Lung (tissue), 12 donors: Measurements from ENCODE around the gene UMPS. TPM values are rescaled to one million over a fixed set of nuclear protein-coding genes. Genes with fewer than 3 reads are reported as not detected.
"Not testable (repeated sequence)": the region's sequence is repeated elsewhere in the genome, so short reads cannot be mapped to it uniquely, and the experiment has no call there.

Source experiments
- ATAC-seq: fragments of 200-7000 bp; cut with Tn5 transposase; one replicate; pipeline ENCODE4 v1.9.1; 2020; ENCODE audit warnings: moderate number of reproducible peaks; ENCODE audit not compliant: insufficient read depth, low FRiP score
- DNase-seq, 3 donors: peaks; one replicate each; pipeline ENCODE4 v3.0.0-alpha.2; 2013 to 2017
- H3K27ac ChIP-seq, 2 donors: one replicate each; pipeline ENCODE4 v1.5.1; 2013; ENCODE audit warnings: mild to moderate bottlenecking in 2 of 2, moderate library complexity in 2 of 2, control low read depth in 1 of 2, inconsistent platforms in 1 of 2, low read depth in 1 of 2, low read length in 1 of 2
- H3K27me3 ChIP-seq, 3 donors: one replicate each; pipeline ENCODE4 v1.5.1; 2013; ENCODE audit warnings: low read length in 2 of 3; ENCODE audit not compliant: control insufficient read depth in 3 of 3, insufficient read depth in 3 of 3
- H3K36me3 ChIP-seq, 4 donors: one replicate each; pipeline ENCODE4 v1.5.1; 2013; ENCODE audit warnings: low read length in 4 of 4, mild to moderate bottlenecking in 1 of 4, moderate library complexity in 1 of 4; ENCODE audit not compliant: control insufficient read depth in 4 of 4, insufficient read depth in 4 of 4
- H3K4me1 ChIP-seq, 5 donors: one replicate each; pipeline ENCODE4 v1.5.1; 2013; ENCODE audit warnings: low read length in 5 of 5, mild to moderate bottlenecking in 2 of 5, moderate library complexity in 1 of 5; ENCODE audit not compliant: control insufficient read depth in 5 of 5, insufficient read depth in 5 of 5
- H3K4me3 ChIP-seq: one replicate; pipeline ENCODE4 v1.5.1; 2013; ENCODE audit warnings: mild to moderate bottlenecking, control low read depth, moderate library complexity
- H3K9ac ChIP-seq, 2 donors: one replicate each; pipeline ENCODE4 v1.5.1; 2013; ENCODE audit warnings: low read length in 2 of 2, control low read depth in 1 of 2; ENCODE audit not compliant: insufficient read depth in 1 of 2
- H3K9me3 ChIP-seq, 4 donors: one replicate each; pipeline ENCODE4 v1.5.1; 2013; ENCODE audit warnings: low read length in 3 of 4, mild to moderate bottlenecking in 1 of 4, moderate library complexity in 1 of 4; ENCODE audit not compliant: control insufficient read depth in 4 of 4, insufficient read depth in 3 of 4
- WGBS, 2 donors: extraction: QIAGEN DNeasy Blood & Tissue Kit; methylation state at CpG; one replicate each; pipeline ENCODE4 v1.1.7; 2013; 5-methylcytosine and 5-hydroxymethylcytosine counted together
- polyA plus RNA-seq, 2 donors: library from polyadenylated mRNA; stranded (reverse); fragments of 200-250 nt; gene quantifications; one replicate each; pipeline ENCODE4 v1.2.1, GENCODE V29; 2013
- total RNA-seq, 2 donors: library from RNA; depleted of rRNA in 1 of 2; stranded (reverse); fragments of >200 nt in 1 of 2; gene quantifications; one replicate each; pipeline ENCODE4 v1.2.1, GENCODE V29; 2014 to 2021
- TF ChIP-seq, protein P1 (sequence below): IDR thresholded peaks from 2 replicates; pipeline ENCODE4 v1.5.1; 2012; ENCODE audit warnings: mild to moderate bottlenecking; ENCODE audit errors: control extremely low read depth, extremely low read depth
- donor health status: control.
- donor health status: control.
- donor health status: Bipolar disorder and iron deficiency.
- donor health status: healthy.
- donor health status: DM: yes; HTN: yes; CAD: no.

The UMPS gene
- total and polyA plus RNA-seq, 4 donors = 17.4 to 27.6 (median 20.4) TPM

GRCh38 chr3:124751501-124751900 lies 21.2 kb downstream of the UMPS start:
- ATAC-seq (no peak), DNase-seq (no peak)
- H3K9me3 ChIP-seq = no peaks in the 10 kb centered on the region
- no peak overlapping the region for H3K27ac ChIP-seq
- no peaks in the 10 kb centered on the region for H3K27me3 ChIP-seq
- H3K4me1 ChIP-seq = no peaks in the 10 kb centered on the region
- no peak overlapping the region for H3K4me3 ChIP-seq
- TF ChIP-seq, protein P1, sequence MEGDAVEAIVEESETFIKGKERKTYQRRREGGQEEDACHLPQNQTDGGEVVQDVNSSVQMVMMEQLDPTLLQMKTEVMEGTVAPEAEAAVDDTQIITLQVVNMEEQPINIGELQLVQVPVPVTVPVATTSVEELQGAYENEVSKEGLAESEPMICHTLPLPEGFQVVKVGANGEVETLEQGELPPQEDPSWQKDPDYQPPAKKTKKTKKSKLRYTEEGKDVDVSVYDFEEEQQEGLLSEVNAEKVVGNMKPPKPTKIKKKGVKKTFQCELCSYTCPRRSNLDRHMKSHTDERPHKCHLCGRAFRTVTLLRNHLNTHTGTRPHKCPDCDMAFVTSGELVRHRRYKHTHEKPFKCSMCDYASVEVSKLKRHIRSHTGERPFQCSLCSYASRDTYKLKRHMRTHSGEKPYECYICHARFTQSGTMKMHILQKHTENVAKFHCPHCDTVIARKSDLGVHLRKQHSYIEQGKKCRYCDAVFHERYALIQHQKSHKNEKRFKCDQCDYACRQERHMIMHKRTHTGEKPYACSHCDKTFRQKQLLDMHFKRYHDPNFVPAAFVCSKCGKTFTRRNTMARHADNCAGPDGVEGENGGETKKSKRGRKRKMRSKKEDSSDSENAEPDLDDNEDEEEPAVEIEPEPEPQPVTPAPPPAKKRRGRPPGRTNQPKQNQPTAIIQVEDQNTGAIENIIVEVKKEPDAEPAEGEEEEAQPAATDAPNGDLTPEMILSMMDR = no peak
- peaks cover 0 to 6% (median 2%) of the 10 kb centered on the region in 4 donors for H3K36me3 ChIP-seq
- 74% methylated on average over 5 of the region's 5 CpGs for WGBS, 2 donors
- H3K9ac ChIP-seq = no peak overlapping the region

DNA sequence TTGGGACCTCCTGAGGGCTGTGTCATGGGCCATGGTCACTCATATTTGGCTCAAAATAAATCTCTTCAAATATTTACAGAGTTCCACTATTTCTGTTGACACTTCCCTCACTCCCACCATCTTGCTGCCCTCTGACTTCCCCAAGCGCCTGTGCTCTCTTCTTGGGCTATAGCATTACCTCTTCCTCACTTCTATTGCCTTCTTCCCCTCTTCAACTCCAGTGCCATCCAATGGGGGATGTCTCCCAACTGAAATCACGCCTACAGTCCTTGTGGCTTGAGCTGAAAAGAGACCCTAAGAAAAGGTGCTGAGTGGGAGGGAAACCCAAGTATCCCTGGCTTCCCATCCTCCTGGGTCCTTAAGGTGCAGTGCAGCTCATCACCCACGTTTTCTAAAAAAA lies 21.8 kb downstream of the UMPS start:
- Histone ChIP-seq H3K4me3 (no peak overlapping the region), H3K27ac (no peak overlapping the region), H3K9ac (no peak overlapping the region), H3K4me1 (no peaks in the 10 kb centered on the region), H3K9me3 (no peaks in the 10 kb centered on the region), H3K36me3 (peaks cover 0 to 2% (median 0%) of the 10 kb centered on the region in 4 donors), H3K27me3 (no peaks in the 10 kb centered on the region)
- DNase-seq = no peak
- 88 to 91% methylated on average over 3 of the region's 3 CpGs for WGBS, 2 donors
- TF ChIP-seq, protein P1 = no peak
- no peak for ATAC-seq

DNA sequence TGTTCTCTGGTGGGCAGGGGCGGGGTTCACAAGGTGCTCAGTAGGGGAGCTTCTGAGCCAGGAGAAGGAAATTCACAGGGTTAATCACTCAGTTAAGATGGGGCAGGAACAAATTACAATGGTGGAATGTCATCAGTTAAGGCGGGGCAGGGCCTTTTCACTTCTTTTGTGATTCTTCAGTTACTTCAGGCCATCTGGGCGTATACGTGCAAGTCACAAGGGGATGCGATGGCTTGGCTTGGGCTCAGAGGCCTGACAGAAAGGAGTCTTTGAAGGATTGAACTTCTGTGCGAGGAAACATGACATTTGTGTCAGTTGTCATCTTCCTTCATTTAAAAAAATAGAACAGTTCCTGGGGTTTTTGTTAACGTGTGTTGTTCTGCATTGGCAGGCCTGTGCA lies 27.7 kb downstream of the UMPS start:
- not testable (repeated sequence) for H3K9ac ChIP-seq, H3K36me3 ChIP-seq, H3K4me3 ChIP-seq, DNase-seq, H3K27me3 ChIP-seq, H3K27ac ChIP-seq, ATAC-seq, H3K9me3 ChIP-seq
- peaks cover 0 to 14% (median 0%) of the 10 kb centered on the region in 5 donors for H3K4me1 ChIP-seq
- 89 to 96% methylated on average over 7 of the region's 7 CpGs for WGBS, 2 donors

DNA sequence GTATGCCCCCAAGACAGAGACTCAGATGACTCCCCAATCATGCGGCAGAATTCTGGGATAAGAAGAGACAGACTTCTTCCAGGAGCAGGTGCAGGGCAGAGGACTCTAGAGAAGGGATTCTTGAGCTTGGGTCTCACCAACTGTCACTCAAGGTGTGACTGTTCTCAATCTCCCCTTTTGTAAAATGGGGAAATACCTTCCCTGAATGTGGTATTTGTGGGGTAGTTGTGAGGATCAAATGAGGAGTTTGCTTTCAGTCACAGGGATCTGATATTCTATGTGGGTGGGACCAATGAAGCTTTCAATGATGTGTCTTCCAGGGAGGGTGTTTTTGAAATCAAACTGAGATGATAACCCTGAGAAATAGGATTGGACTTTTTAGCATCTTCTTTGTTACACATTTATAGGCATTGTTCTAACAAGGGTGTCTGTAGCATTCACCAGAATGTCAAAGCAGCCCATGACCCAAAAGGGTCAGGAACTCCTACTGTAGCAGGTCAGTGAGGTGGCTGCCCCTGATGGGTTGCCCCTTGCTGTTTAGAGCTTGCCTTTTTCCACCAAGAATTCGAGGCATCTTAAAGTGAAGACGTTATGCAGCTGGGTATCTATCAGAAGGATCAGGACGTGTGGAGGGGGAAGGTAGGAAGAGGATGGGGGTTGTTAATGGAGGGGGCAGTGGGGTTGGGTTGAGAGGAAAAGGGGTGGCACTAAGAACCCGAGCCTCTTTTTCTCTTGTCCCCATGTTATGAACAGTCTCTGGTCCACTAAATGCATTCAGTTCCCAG lies 28.8 kb downstream of the UMPS start:
- ATAC-seq (no peak), DNase-seq (no peak)
- Histone ChIP-seq H3K9ac (no peak overlapping the region), H3K27ac (no peak overlapping the region), H3K36me3 (peaks cover 0 to 10% (median 6%) of the 10 kb centered on the region in 4 donors), H3K9me3 (no peaks in the 10 kb centered on the region), H3K4me1 (peaks cover 0 to 14% (median 0%) of the 10 kb centered on the region in 5 donors), H3K27me3 (no peaks in the 10 kb centered on the region), H3K4me3 (no peak overlapping the region)
- WGBS, 2 donors = 76 to 87% methylated on average over 5 of the region's 5 CpGs
- TF ChIP-seq, protein P1 = no peak
